Measurements from ENCODE around the gene NOS3.

- TF ChIP-seq CTCF (IDR thresholded peaks at IDR 0.05), result no peak
- TF ChIP-seq POLR2A (IDR thresholded peaks at IDR 0.05), result no peak
Observed at GRCh38 chr7:150944066-150945042, 46.5 kb upstream of the NOS3 start.

Measured in esophagus squamous epithelium (tissue), 4 donors.